Naive thymus-derived CD4-positive, alpha-beta T cell (primary cell): ENCODE data around the gene TTC31. TPM values are rescaled to one million over a fixed set of nuclear protein-coding genes. Genes with fewer than 3 reads are reported as not detected.

Experiments used
- ATAC-seq: fragments of 150-1000 bp; cut with Tn5 transposase; 2 replicates; pipeline ENCODE4 v1.10.0; 2021; ENCODE audit warnings: mild to moderate bottlenecking, moderate library complexity
- CTCF ChIA-PET: fragments of 350-600 bp; sonication (Branson Sonifier 250); formaldehyde crosslinking; loops from one replicate; lab custom pipeline; 2021; ENCODE audit warnings: antibody characterized with exemption; lab: Charles Lee
- POLR2A ChIA-PET: fragments of 350-600 bp; sonication (Branson Sonifier 250); formaldehyde crosslinking; loops from one replicate; lab custom pipeline; 2021; ENCODE audit warnings: antibody characterized with exemption, inconsistent platforms; lab: Charles Lee
- DNase-seq, 9 donors: peaks; one replicate each; pipeline versions ENCODE4 v3.0.0 to v3.0.0-alpha.2; 2020 to 2022; ENCODE audit warnings: mixed read lengths in 1 of 9
- H3K27ac ChIP-seq: one replicate; pipeline ENCODE4 v1.7.0; 2013; ENCODE audit warnings: mild to moderate bottlenecking, low read depth, low read length, moderate library complexity
- H3K27me3 ChIP-seq, 2 donors: one replicate each; pipeline ENCODE4 v1.7.0; 2013; ENCODE audit warnings: low read length in 2 of 2, mild to moderate bottlenecking in 2 of 2, moderate library complexity in 2 of 2; ENCODE audit not compliant: control insufficient read depth in 2 of 2, insufficient read depth in 2 of 2
- H3K36me3 ChIP-seq, 3 experiments: 1 replicate in 2 of 3; 2 replicates in 1 of 3; pipeline ENCODE4 v1.7.0; 2013; ENCODE audit warnings: low read length in 3 of 3, mild to moderate bottlenecking in 3 of 3, moderate library complexity in 1 of 3; ENCODE audit not compliant: insufficient read depth in 3 of 3, control insufficient read depth in 2 of 3
- H3K4me1 ChIP-seq, 2 donors: one replicate each; pipeline ENCODE4 v1.7.0; 2013; ENCODE audit warnings: low read length in 2 of 2, mild to moderate bottlenecking in 2 of 2, moderate library complexity in 1 of 2; ENCODE audit not compliant: control insufficient read depth in 2 of 2, insufficient read depth in 2 of 2
- H3K4me3 ChIP-seq: 2 replicates; pipeline ENCODE4 v1.7.0; 2013; ENCODE audit warnings: mild to moderate bottlenecking, low read length
- H3K9me3 ChIP-seq, 3 experiments: 1 replicate in 2 of 3; 2 replicates in 1 of 3; pipeline ENCODE4 v1.7.0; 2013; ENCODE audit warnings: low read length in 3 of 3; ENCODE audit not compliant: control insufficient read depth in 2 of 3
- H3K27ac Mint-ChIP-seq, 9 donors: one replicate each; pipeline ENCODE4 v1.8.0; 2020 to 2022; ENCODE audit warnings: mixed read lengths in 9 of 9, mild to moderate bottlenecking in 8 of 9, moderate library complexity in 5 of 9, inconsistent platforms in 2 of 9
- H3K27me3 Mint-ChIP-seq, 5 donors: one replicate each; pipeline ENCODE4 v1.8.0; 2021 to 2022; ENCODE audit warnings: mixed read lengths in 5 of 5, mild to moderate bottlenecking in 1 of 5
- H3K36me3 Mint-ChIP-seq, 5 donors: one replicate each; pipeline ENCODE4 v1.8.0; 2020 to 2022; ENCODE audit warnings: mixed read lengths in 5 of 5, mild to moderate bottlenecking in 3 of 5, inconsistent platforms in 1 of 5
- H3K4me1 Mint-ChIP-seq, 7 donors: one replicate each; pipeline ENCODE4 v1.8.0; 2020 to 2022; ENCODE audit warnings: mixed read lengths in 7 of 7, mild to moderate bottlenecking in 3 of 7, inconsistent platforms in 1 of 7
- H3K4me3 Mint-ChIP-seq, 10 donors: one replicate each; pipeline ENCODE4 v1.8.0; 2020 to 2022; ENCODE audit warnings: mild to moderate bottlenecking in 10 of 10, mixed read lengths in 10 of 10, moderate library complexity in 6 of 10, inconsistent platforms in 2 of 10
- H3K9me3 Mint-ChIP-seq, 11 donors: one replicate each; pipeline ENCODE4 v1.8.0; 2020 to 2022; ENCODE audit warnings: mixed read lengths in 11 of 11, mild to moderate bottlenecking in 4 of 11, inconsistent platforms in 1 of 11, moderate library complexity in 1 of 11
- intact Hi-C, 2 donors: fragments of 100-400 bp; cut with micrococcal nuclease; formaldehyde crosslinking; loops; one replicate each; pipeline ENCODE4 v1.15.1; 2023
- polyA plus RNA-seq, 2 donors: library from polyadenylated mRNA; unstranded; fragments of 300-500 nt; fragmentation: Illumina TruSeq; gene quantifications; one replicate each; pipeline ENCODE4 v1.2.3, GENCODE V29; 2021
- total RNA-seq, 6 experiments: library from RNA in 5 of 6; stranded (reverse) in 5 of 6; gene quantifications; 1 replicate in 5 of 6; 2 replicates in 1 of 6; pipeline ENCODE4 v1.2.3 and lab custom pipeline; 2021 to 2026

The TTC31 gene
- total and polyA plus RNA-seq, 7 experiments from 2014 or later, result 19.8 to 50.4 (median 35.9) TPM

- Histone ChIP-seq H3K27ac (no peak overlapping the region), H3K9me3 (no peaks in the 10 kb centered on the region), H3K4me1 (peaks cover 21 to 33% of the 10 kb centered on the region in 2 donors), H3K4me3 (no peak overlapping the region), H3K36me3 (peaks cover 0 to 4% (median 0%) of the 10 kb centered on the region in 3 experiments), H3K27me3 (peaks cover 6 to 27% of the 10 kb centered on the region in 2 donors)
- ATAC-seq, result no peak
- intact Hi-C loops, result no loop called here
- ChIA-PET CTCF (interaction anchor here (1.5 kb wide), 1 partner anchor 19 kb away, joined by 6 read pairs; the partner anchor contains the start of genes AUP1 and HTRA2), POLR2A (interaction anchor here (4.6 to 5.0 kb wide), 2 partner anchors 18 to 29 kb away, joined by 22 to 33 read pairs; partner anchors contain the start of genes AUP1, CCDC142, HTRA2 and TTC31)
- Mint-ChIP-seq H3K9me3 (peaks cover 0 to 6% (median 0%) of the 10 kb centered on the region in 11 donors), H3K4me1 (peaks cover 25 to 47% (median 36%) of the 10 kb centered on the region in 7 donors), H3K36me3 (peaks cover 4 to 12% (median 9%) of the 10 kb centered on the region in 5 donors), H3K27me3 (peaks cover 28 to 61% (median 46%) of the 10 kb centered on the region in 5 donors), H3K4me3 (peak overlapping the region in 1 of 10 donors; percentile 5), H3K27ac (peak overlapping the region in 1 of 9 donors; percentile 30)
- DNase-seq, result no peak
Measured at GRCh38 chr2:74511104-74511989, 28.5 kb downstream of the TTC31 start.

DNA sequence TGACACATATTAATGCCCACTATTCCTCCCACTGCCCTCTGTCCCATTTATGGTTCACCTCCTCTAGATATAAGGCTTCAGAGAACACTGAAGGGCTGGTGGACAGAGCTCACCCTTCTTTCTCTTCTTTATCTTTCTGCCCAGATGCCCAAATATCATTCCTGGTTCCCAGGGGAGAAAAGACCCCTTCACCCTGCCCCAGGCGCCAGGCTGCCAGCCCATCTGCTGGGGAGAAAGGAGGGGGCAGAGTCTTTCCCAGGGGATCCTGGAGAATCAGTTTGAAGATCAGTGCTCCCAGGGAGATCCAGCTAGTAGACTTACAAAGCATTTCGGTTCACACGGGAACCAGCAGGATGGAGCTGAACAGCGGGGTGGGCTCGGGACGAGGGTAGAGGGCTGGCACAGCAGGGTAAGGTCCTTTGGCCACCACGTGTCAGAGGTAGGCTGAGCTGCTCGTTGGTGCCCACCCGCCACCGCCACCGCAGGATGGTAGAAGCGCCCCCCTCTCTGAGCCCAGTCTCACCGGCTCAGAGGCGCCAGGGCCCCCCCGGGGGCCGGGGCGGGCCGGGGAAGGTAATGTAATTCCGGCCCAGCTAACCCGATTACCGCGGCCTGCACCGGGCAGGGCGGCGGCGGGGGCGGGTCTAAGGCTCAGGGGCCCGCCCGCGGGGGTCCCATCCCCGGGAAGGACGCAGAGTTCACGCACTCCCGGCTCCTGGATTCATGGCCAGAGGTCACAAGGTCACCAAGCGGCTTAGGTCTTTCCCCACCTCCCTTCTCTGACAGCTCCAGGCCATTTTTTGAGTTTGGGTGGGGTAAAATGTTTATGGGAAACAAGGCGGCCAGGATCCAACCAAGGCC is 30.1 kb downstream of the TTC31 start:
- ATAC-seq (no peak), DNase-seq (no peak)
- Mint-ChIP-seq H3K4me3 (peak overlapping the region in 6 of 10 donors; percentile 20 to 55 (median 40)), H3K4me1 (peaks cover 17 to 44% (median 30%) of the 10 kb centered on the region in 7 donors), H3K9me3 (peaks cover 0 to 6% (median 0%) of the 10 kb centered on the region in 11 donors), H3K27ac (peak overlapping the region in 3 of 9 donors; percentile 14 to 58 (median 27)), H3K27me3 (peaks cover 40 to 74% (median 54%) of the 10 kb centered on the region in 5 donors), H3K36me3 (peaks cover 0 to 11% (median 0%) of the 10 kb centered on the region in 5 donors)
- H3K27ac ChIP-seq, result no peak overlapping the region
- peaks cover 12 to 33% of the 10 kb centered on the region in 2 donors for H3K27me3 ChIP-seq
- peaks cover 14 to 32% of the 10 kb centered on the region in 2 donors for H3K4me1 ChIP-seq
- ChIA-PET CTCF (interaction anchor here (1.1 kb wide), 1 partner anchor 30 kb away, joined by 3 read pairs; the partner anchor contains the start of genes CCDC142 and TTC31), POLR2A (interaction anchor here (1.3 to 2.0 kb wide), 3 partner anchors 10 to 55 kb away, joined by 3 to 6 read pairs (median 5); partner anchors contain the start of genes AUP1, HTRA2 and WBP1)
- H3K36me3 ChIP-seq, result no peaks in the 10 kb centered on the region
- H3K4me3 ChIP-seq, result no peak overlapping the region
- intact Hi-C loops, result no loop called here
- H3K9me3 ChIP-seq, result no peaks in the 10 kb centered on the region

DNA sequence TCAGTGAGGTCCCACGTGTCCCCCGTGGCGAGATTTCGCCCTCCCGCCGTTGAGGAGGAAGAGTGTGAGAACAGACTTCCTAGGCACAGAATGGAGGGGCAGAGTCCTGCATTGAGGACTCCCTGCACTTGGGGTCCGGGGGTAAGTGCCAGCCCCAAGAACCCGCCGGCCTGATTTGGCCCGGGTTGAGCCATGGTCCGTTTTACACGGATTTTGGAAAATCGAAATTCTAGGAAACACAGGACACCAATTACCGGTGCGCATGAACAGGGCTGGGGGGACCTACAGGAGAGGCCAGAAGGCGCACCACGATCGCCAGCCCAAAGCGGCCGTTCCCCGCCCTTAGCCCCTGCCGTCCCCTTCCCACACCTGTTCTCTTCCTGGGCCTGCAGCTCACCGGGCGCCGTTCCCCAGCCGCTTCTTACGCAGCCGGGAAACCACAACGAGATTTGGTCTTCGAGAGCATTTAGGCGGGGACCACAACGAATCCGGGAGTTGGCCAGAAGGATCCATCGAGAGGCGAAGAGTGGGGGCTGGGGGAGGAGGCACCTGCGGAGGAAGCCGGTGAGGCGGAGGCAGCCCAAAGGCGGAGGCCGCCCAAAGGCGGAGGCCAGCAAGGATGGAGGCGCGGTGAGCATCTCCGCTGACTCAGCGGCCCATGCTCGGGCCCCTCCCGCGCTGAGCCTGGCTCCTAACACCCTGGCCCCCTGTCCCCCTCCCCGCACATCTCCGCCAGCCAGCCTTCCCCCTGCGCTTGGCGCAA is 30.9 kb downstream of the TTC31 start:
- ChIA-PET CTCF (no interaction called here), POLR2A (interaction anchor here (1.3 to 2.0 kb wide), 5 partner anchors 9 to 56 kb away, joined by 3 to 8 read pairs (median 6); partner anchors contain the start of genes AUP1, DQX1, HTRA2 and WBP1)
- H3K27me3 ChIP-seq, result peaks cover 12 to 34% of the 10 kb centered on the region in 2 donors
- DNase-seq (peak in 2 of 9 donors; percentile 34 to 38), ATAC-seq (peak; percentile 19)
- Mint-ChIP-seq H3K27ac (peak overlapping the region in 1 of 9 donors; percentile 5), H3K4me1 (peaks cover 9 to 36% (median 22%) of the 10 kb centered on the region in 7 donors), H3K27me3 (peaks cover 47 to 76% (median 62%) of the 10 kb centered on the region in 5 donors), H3K4me3 (peak overlapping the region in 7 of 10 donors; percentile 33 to 85 (median 49)), H3K9me3 (peaks cover 0 to 6% (median 0%) of the 10 kb centered on the region in 11 donors), H3K36me3 (peaks cover 0 to 11% (median 0%) of the 10 kb centered on the region in 5 donors)
- no peaks in the 10 kb centered on the region for H3K36me3 ChIP-seq
- H3K4me1 ChIP-seq, result peaks cover 10 to 32% of the 10 kb centered on the region in 2 donors
- H3K9me3 ChIP-seq, result no peaks in the 10 kb centered on the region
- intact Hi-C loops, result loop anchor here in 1 of 2 donors (2.0 kb wide), 1 partner anchor 15 kb away; the partner anchor contains the start of gene LBX2
- H3K27ac ChIP-seq, result no peak overlapping the region
- H3K4me3 ChIP-seq, result no peak overlapping the region

GRCh38 chr2:74514368-74515270 is 31.7 kb downstream of the TTC31 start, which contains the start of gene TLX2:
Gene TLX2 (plus strand): TSS chr2:74514450. CDS start chr2:74514807, 357 bp downstream.
- no peak within 1 kb of the TSS for H3K27ac ChIP-seq
- Mint-ChIP-seq H3K27ac (peak within 1 kb of the TSS in 1 of 9 donors; percentile 65), H3K9me3 (peaks cover 0 to 6% (median 0%) of the 10 kb centered on the region in 11 donors), H3K4me3 (peak within 1 kb of the TSS; percentile 66 to 87 (median 76)), H3K36me3 (peaks cover 0 to 11% (median 0%) of the 10 kb centered on the region in 5 donors), H3K27me3 (peaks cover 56 to 83% (median 68%) of the 10 kb centered on the region in 5 donors), H3K4me1 (peaks cover 9 to 33% (median 20%) of the 10 kb centered on the region in 7 donors)
- CTCF ChIA-PET, result no interaction called here
- POLR2A ChIA-PET, result interaction anchor here (0.7 to 2.0 kb wide), 4 partner anchors 12 to 316 kb away, joined by 4 to 8 read pairs (median 7); partner anchors contain the start of genes AUP1, DQX1, HTRA2 and MTHFD2
- no peaks in the 10 kb centered on the region for H3K36me3 ChIP-seq
- H3K27me3 ChIP-seq, result peaks cover 12 to 42% of the 10 kb centered on the region in 2 donors
- ATAC-seq (no peak), DNase-seq (peak in 1 of 9 donors; percentile 37)
- H3K9me3 ChIP-seq, result no peaks in the 10 kb centered on the region
- peaks cover 10 to 32% of the 10 kb centered on the region in 2 donors for H3K4me1 ChIP-seq
- peak within 1 kb of the TSS; percentile 28 for H3K4me3 ChIP-seq
- intact Hi-C loops, result loop anchor here in 1 of 2 donors (2.0 kb wide), 1 partner anchor 16 kb away; the partner anchor contains the start of gene LBX2
